A549 (cell line): ENCODE data around the gene MPHOSPH9. TPM values are rescaled to one million over a fixed set of nuclear protein-coding genes. Genes with fewer than 3 reads are reported as not detected.

Experiments
- ATAC-seq, 2 experiments: fragments of 200-7000 bp in 1 of 2; fragments of >200 bp in 1 of 2; cut with Nextera tagmentation in 1 of 2; cut with Tn5 transposase in 1 of 2; 3 replicates each; pipeline versions ENCODE4 v1.8.0 to v1.9.1; 2018 to 2020; ENCODE audit warnings: mild to moderate bottlenecking in 1 of 2, moderate library complexity in 1 of 2
- CTCF ChIA-PET: fragments of 300-600 bp; sonication (Branson Sonifier 250); formaldehyde crosslinking; extraction: SDS; loops from one replicate; lab custom pipeline; 2021; ENCODE audit warnings: antibody characterized with exemption, inconsistent platforms; lab: Yijun Ruan, JAX
- POLR2A ChIA-PET: fragments of 350-600 bp; formaldehyde crosslinking; extraction: SDS; loops from one replicate; lab custom pipeline; 2021; ENCODE audit warnings: antibody characterized with exemption, inconsistent platforms; lab: Yijun Ruan, JAX
- DNase-seq, 2 experiments: peaks; one replicate each; pipeline versions ENCODE4 v3.0.0 to v3.0.0-alpha.2; 2011 to 2016; ENCODE audit warnings: low read depth in 1 of 2, low spot score in 1 of 2
- FAIRE-seq: peaks from 2 replicates; lab custom pipeline; 2011; peaks lifted over from hg19 to GRCh38; lab: Jason Lieb, UNC
- H3K27ac ChIP-seq, 2 experiments: fragments of >200 bp; sonication (Bioruptor Twin); formaldehyde crosslinking; 3 replicates each; pipeline ENCODE4 v1.5.1; 2016 to 2017
- H3K4me1 ChIP-seq: fragments of >200 bp; sonication (Bioruptor Twin); formaldehyde crosslinking; 3 replicates; pipeline ENCODE4 v1.6.1; 2016
- H3K4me2 ChIP-seq: fragments of >200 bp; sonication (Bioruptor Twin); formaldehyde crosslinking; 3 replicates; pipeline ENCODE4 v1.6.1; 2016
- H3K4me3 ChIP-seq: fragments of >200 bp; sonication (Bioruptor Twin); formaldehyde crosslinking; 3 replicates; pipeline ENCODE4 v1.5.1; 2016
- H3K9me3 ChIP-seq: fragments of >200 bp; sonication (Bioruptor Twin); formaldehyde crosslinking; 3 replicates; pipeline ENCODE4 v1.6.1; 2016
- BHLHE40 ChIP-seq: IDR thresholded peaks from 2 replicates; pipeline ENCODE4 v1.6.1; 2012; ENCODE audit warnings: low read depth, low read length, inconsistent platforms
- EP300 ChIP-seq, 2 experiments: fragments of >200 bp; sonication (Bioruptor Twin); formaldehyde crosslinking; IDR thresholded peaks; 2 replicates in 1 of 2; 3 replicates in 1 of 2; pipeline ENCODE4 v1.6.1; 2016 to 2017
- GATA3 ChIP-seq: IDR thresholded peaks from 2 replicates; pipeline ENCODE4 v1.6.1; 2012; ENCODE audit warnings: borderline replicate concordance
- HEYL ChIP-seq: fragments of 250-450 bp; sonication (Bioruptor Pico); IDR thresholded peaks from 2 replicates; pipeline ENCODE4 v1.8.0; 2021; ENCODE audit warnings: mild to moderate bottlenecking, moderate library complexity
- HOXA7 ChIP-seq: fragments of 250-450 bp; sonication (Bioruptor Pico); IDR thresholded peaks from 2 replicates; pipeline ENCODE4 v1.5.0; 2020; ENCODE audit warnings: mild to moderate bottlenecking, moderate library complexity
- HOXB13 ChIP-seq: fragments of 250-450 bp; sonication (Bioruptor Pico); IDR thresholded peaks from 2 replicates; pipeline ENCODE4 v1.5.0; 2020; ENCODE audit warnings: low read depth, mild to moderate bottlenecking, moderate library complexity
- JUN ChIP-seq, 2 experiments: fragments of >200 bp; sonication (Bioruptor Twin); formaldehyde crosslinking; IDR thresholded peaks; 2 replicates in 1 of 2; 3 replicates in 1 of 2; pipeline ENCODE4 v1.6.1; 2016 to 2017
- PHF8 ChIP-seq: fragments of 200-600 bp; sonication (generic); IDR thresholded peaks from 2 replicates; pipeline ENCODE4 v1.6.1; 2016; ENCODE audit warnings: low read depth, mild to moderate bottlenecking, antibody characterized with exemption, moderate library complexity, borderline replicate concordance
- RAD21 ChIP-seq, 2 experiments: fragments of >200 bp in 1 of 2; sonication (Bioruptor Twin) in 1 of 2; formaldehyde crosslinking in 1 of 2; IDR thresholded peaks in 1 of 2; conservative IDR thresholded peaks in 1 of 2; 2 replicates in 1 of 2; 3 replicates in 1 of 2; pipeline ENCODE4 v1.6.1; 2012 to 2018; ENCODE audit warnings: inconsistent platforms in 1 of 2
- RARB ChIP-seq: fragments of 250-450 bp; sonication (Bioruptor Pico); IDR thresholded peaks from 2 replicates; pipeline ENCODE4 v1.8.0; 2021; ENCODE audit warnings: mild to moderate bottlenecking, moderate library complexity
- RFX5 ChIP-seq: fragments of 450-650 bp; IDR thresholded peaks from 2 replicates; pipeline ENCODE4 v1.7.1; 2014; ENCODE audit warnings: antibody characterized with exemption, mild to moderate bottlenecking, moderate library complexity
- RNF2 ChIP-seq: fragments of 200-600 bp; sonication (generic); IDR thresholded peaks from 2 replicates; pipeline ENCODE4 v1.6.1; 2016; ENCODE audit warnings: low read depth, mild to moderate bottlenecking, antibody characterized with exemption, moderate library complexity, borderline replicate concordance
- SREBF2 ChIP-seq: fragments of 450-650 bp; IDR thresholded peaks from 2 replicates; pipeline ENCODE4 v1.6.1; 2014; ENCODE audit warnings: mild to moderate bottlenecking, moderate library complexity
- TFCP2L1 ChIP-seq: fragments of 250-450 bp; sonication (Bioruptor Pico); IDR thresholded peaks from 2 replicates; pipeline ENCODE4 v1.5.0; 2021; ENCODE audit warnings: mild to moderate bottlenecking
- ZFP36 ChIP-seq: fragments of 450-650 bp; IDR thresholded peaks from 2 replicates; pipeline ENCODE4 v1.6.1; 2014; ENCODE audit warnings: borderline replicate concordance; ENCODE audit not compliant: partially characterized antibody
- ZSCAN20 ChIP-seq: fragments of 250-450 bp; sonication (Bioruptor Pico); IDR thresholded peaks from 2 replicates; pipeline ENCODE4 v1.8.0; 2022; ENCODE audit warnings: mild to moderate bottlenecking, moderate library complexity
- WGBS: methylation state at CpG from one replicate; pipeline ENCODE4 v1.1.6; 2017; ENCODE audit errors: missing lambda C conversion rate; 5-methylcytosine and 5-hydroxymethylcytosine counted together
- polyA plus RNA-seq, 4 experiments: library from polyadenylated mRNA; depleted of rRNA in 3 of 4; stranded (reverse); fragments of >200 nt; fragmentation: RNase III in 1 of 4; extraction: RNeasy Plus Mini Kit Qiagen cat#74134 plus additional on column Dnase treatment in 1 of 4; gene quantifications; 2 replicates in 3 of 4; 3 replicates in 1 of 4; pipeline ENCODE4 v1.2.3, GENCODE V29; 2011 to 2017
- TF ChIP-seq, protein P1 (sequence below): IDR thresholded peaks from 2 replicates; pipeline ENCODE4 v1.6.1; 2012
- TF ChIP-seq, protein P2 (sequence below): fragments of >200 bp; sonication (Bioruptor Twin); formaldehyde crosslinking; IDR thresholded peaks from 3 replicates; pipeline ENCODE4 v1.6.1; 2016
- TF ChIP-seq, protein P3 (sequence below): fragments of 450-650 bp; IDR thresholded peaks from 2 replicates; pipeline ENCODE4 v1.6.1; 2014; ENCODE audit warnings: antibody characterized with exemption
- TF ChIP-seq, protein P4 (sequence below): fragments of >200 bp; sonication (Bioruptor Twin); formaldehyde crosslinking; IDR thresholded peaks from 2 replicates; pipeline ENCODE4 v1.6.1; 2016

The MPHOSPH9 gene
- polyA plus RNA-seq, 2 of the 4 experiments (the other 2 are of a cell fraction): 31.0 to 74.9 TPM

DNA sequence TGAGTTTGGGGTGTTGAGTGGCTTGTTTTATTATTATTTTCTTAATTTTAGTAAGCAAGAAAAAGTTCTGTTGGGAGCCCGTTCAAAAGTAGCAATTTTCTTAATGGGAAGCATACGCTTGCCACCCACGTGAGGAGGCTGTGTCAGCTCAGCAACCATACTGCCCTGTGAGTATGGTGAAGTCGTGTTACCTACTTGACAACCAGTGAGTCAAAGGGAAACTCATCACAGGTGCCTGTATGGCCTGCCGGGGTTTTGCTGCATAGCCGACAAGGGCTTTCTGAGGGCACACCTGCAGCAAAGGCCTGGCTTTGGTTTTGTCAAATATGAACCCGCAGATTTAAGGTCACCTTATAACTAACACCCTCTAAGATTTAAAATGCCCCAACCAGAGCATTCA lies 113.1 kb downstream of the MPHOSPH9 start:
- 95% methylated on average over 7 of the region's 7 CpGs for WGBS
- Histone ChIP-seq H3K4me2 (no peak overlapping the region), H3K27ac (peak overlapping the region in 1 of 2 experiments; percentile 77; a peak in 2 of 6 replicates)

DNA sequence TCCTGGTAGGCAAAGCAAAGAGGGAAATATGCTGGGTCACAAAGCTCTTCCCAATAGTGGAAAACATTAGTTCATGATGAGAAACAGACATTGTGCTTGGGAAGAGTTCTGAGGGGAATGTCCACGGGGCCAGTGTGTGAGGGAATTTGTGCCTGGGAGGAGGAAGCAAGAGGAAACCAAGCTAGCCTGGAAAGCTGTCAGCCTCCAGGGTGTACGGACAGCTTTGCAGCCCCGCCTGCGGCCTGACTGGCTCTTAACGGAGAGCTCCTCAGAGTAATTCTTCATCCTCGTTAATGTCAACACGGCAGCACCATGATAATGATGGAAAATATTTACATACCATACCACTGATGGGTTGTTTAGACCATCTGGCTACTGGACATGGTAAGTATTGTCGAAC lies 114.4 kb downstream of the MPHOSPH9 start:
- WGBS: 95% methylated on average over 8 of the region's 8 CpGs
- no peak for DNase-seq
- FAIRE-seq: no peak
- H3K4me3 ChIP-seq: no peak overlapping the region
- TF ChIP-seq SREBF2 (no peak), GATA3 (no peak), RFX5 (no peak), BHLHE40 (no peak), TFCP2L1 (no peak), RAD21 (conservative IDR thresholded peaks at IDR 0.05 in 1 of 2, IDR thresholded peaks at IDR 0.05 in 1 of 2) (no peak), HOXA7 (no peak), JUN (IDR thresholded peaks at IDR 0.05) (no peak), ZSCAN20 (CRISPR knock-in tag) (no peak), PHF8 (no peak), EP300 (IDR thresholded peaks at IDR 0.05) (no peak), HEYL (CRISPR knock-in tag) (no peak), RNF2 (no peak)
- TF ChIP-seq, protein P1, sequence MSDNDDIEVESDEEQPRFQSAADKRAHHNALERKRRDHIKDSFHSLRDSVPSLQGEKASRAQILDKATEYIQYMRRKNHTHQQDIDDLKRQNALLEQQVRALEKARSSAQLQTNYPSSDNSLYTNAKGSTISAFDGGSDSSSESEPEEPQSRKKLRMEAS: no peak
- TF ChIP-seq, protein P2, sequence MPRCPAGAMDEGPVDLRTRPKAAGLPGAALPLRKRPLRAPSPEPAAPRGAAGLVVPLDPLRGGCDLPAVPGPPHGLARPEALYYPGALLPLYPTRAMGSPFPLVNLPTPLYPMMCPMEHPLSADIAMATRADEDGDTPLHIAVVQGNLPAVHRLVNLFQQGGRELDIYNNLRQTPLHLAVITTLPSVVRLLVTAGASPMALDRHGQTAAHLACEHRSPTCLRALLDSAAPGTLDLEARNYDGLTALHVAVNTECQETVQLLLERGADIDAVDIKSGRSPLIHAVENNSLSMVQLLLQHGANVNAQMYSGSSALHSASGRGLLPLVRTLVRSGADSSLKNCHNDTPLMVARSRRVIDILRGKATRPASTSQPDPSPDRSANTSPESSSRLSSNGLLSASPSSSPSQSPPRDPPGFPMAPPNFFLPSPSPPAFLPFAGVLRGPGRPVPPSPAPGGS: no peak
- TF ChIP-seq, protein P3, sequence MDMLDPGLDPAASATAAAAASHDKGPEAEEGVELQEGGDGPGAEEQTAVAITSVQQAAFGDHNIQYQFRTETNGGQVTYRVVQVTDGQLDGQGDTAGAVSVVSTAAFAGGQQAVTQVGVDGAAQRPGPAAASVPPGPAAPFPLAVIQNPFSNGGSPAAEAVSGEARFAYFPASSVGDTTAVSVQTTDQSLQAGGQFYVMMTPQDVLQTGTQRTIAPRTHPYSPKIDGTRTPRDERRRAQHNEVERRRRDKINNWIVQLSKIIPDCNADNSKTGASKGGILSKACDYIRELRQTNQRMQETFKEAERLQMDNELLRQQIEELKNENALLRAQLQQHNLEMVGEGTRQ: no peak
- TF ChIP-seq, protein P4, sequence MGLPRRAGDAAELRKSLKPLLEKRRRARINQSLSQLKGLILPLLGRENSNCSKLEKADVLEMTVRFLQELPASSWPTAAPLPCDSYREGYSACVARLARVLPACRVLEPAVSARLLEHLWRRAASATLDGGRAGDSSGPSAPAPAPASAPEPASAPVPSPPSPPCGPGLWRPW: no peak
- no peaks in the 10 kb centered on the region for H3K9me3 ChIP-seq
- no peak overlapping the region for H3K4me2 ChIP-seq
- ATAC-seq: no peak
- ChIA-PET POLR2A (no interaction called here), CTCF (interaction anchor here (1.9 to 2.4 kb wide), 2 partner anchors 30 to 33 kb away, joined by 6 to 12 read pairs; partner anchors contain the start of gene PITPNM2)
- no peak overlapping the region for H3K27ac ChIP-seq
- peaks cover 37% of the 10 kb centered on the region for H3K4me1 ChIP-seq

More for the DNA sequence above, 113.1 kb downstream of the MPHOSPH9 start:
- FAIRE-seq (no peak), DNase-seq (no peak), ATAC-seq (no peak)
- Histone ChIP-seq H3K4me1 (peaks cover 37% of the 10 kb centered on the region), H3K4me3 (no peak overlapping the region), H3K9me3 (no peaks in the 10 kb centered on the region)
- POLR2A ChIA-PET: interaction anchor here (0.7 kb wide), 1 partner anchor 48 kb away, joined by 5 read pairs; no protein-coding TSS in a partner anchor
- CTCF ChIA-PET: interaction anchor here (0.7 kb wide), 1 partner anchor 107 kb away, joined by 3 read pairs; no protein-coding TSS in a partner anchor
- TF ChIP-seq GATA3: no peak

DNA sequence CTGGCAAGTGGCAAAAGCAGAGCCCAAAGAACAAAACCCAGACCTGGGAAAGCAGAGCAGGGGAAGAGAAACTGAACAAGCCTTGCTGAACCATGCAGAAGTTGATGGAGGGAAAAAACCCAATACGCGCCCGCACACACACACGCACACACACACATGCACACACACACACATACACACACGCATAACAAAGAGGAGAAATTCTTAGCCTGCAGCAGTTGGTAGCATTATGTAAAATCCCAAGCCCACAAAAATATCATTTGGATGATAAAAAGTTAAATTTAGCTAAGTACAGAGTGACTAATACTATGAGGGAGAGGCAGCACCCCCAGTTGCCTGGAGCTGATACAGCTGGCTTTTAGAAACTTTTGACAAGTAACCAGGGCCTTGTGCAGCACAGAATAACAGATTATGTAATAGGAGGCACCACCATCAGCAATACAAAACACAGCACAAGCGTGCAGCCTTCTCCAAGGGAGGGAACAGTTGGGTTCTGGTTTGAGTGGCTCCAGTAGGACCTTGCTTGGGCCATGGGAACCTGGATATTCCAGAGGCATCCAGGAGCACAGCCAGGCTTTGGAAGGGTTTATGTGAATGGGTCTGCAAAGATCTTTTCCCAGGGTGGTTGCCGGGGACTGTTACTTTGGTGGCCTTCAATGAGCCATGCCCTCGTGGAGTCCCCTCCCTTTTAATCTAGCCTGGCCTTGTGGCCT lies 117.4 kb downstream of the MPHOSPH9 start:
- Histone ChIP-seq H3K9me3 (no peaks in the 10 kb centered on the region), H3K27ac (peak overlapping the region in 1 of 2 experiments; percentile 64; a peak in 2 of 6 replicates), H3K4me1 (peaks cover 15% of the 10 kb centered on the region), H3K4me2 (peak overlapping the region; percentile 28; the same call in 1 of the 3 replicates), H3K4me3 (no peak overlapping the region)
- ChIA-PET POLR2A (interaction anchor here (1.0 kb wide), 1 partner anchor 118 kb away, joined by 3 read pairs; the partner anchor contains the start of genes MPHOSPH9 and MTRFR), CTCF (interaction anchor here (0.6 to 2.4 kb wide), 6 partner anchors 11 to 73 kb away, joined by 3 to 10 read pairs (median 4); partner anchors contain the start of gene PITPNM2)
- WGBS: 95% methylated on average over 8 of the region's 8 CpGs
- TF ChIP-seq ZFP36 (no peak), RARB (CRISPR knock-in tag) (no peak), HOXB13 (CRISPR knock-in tag) (no peak)
- TF ChIP-seq, protein P2: no peak
- peak in 1 of 2 experiments; percentile 41; a peak in 2 of 6 replicates for ATAC-seq
- DNase-seq: no peak
- no peak for FAIRE-seq
